ENCODE results near the gene TEKT5. TPM values are rescaled to one million over a fixed set of nuclear protein-coding genes. Genes with fewer than 3 reads are reported as not detected.

The TEKT5 gene
- polyA plus RNA-seq, 3 donors: 0.16 TPM; not detected in 2

DNA sequence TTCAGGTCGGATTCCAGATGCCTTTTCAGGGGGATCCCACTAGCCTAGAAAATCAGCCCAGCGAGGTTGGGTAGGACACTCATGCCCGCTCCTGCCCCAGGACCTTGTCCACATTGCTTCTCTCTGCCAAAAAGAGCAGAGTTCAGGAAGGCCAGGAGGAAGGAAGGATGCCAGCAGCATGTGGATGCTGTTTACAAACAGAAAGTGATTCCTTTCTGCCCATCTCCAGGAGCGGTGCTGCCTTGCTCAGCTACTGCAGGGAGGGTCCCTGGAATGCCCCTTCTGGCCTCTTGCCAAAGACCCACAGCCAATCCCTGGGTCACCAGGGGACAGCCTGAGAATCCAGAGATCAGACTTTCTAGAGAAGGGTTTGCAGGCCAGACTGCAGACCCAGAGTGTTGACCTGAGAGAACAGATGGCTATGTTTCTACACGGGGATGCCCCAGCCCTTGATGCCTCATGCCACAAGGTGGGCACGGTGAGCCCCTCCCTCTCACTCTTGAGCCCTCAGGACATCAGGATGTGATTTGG lies 82.0 kb downstream of the TEKT5 start:
- Mint-ChIP-seq H3K27ac (peak overlapping the region in 3 of 7 donors; percentile 1 to 35 (median 10)), H3K27me3 (ENCODE audit: low read depth in 3 of 3) (peaks cover 2 to 6% (median 3%) of the 10 kb centered on the region in 3 donors), H3K4me1 (peaks cover 14% of the 10 kb centered on the region), H3K36me3 (no peaks in the 10 kb centered on the region), H3K4me3 (no peak overlapping the region), H3K9me3 (no peaks in the 10 kb centered on the region)
- Histone ChIP-seq H3K4me3 (replicated peaks in 1 of 3; ENCODE audit: low read depth in 2 of 3, low read length in 3 of 3) (no peak overlapping the region), H3K27me3 (ENCODE audit: control insufficient read depth in 2 of 2, insufficient read depth in 2 of 2, low read length in 2 of 2) (no peaks in the 10 kb centered on the region), H3K36me3 (replicated peaks in 1 of 2; ENCODE audit: control insufficient read depth in 1 of 2, insufficient read depth in 2 of 2, low read length in 2 of 2) (no peaks in the 10 kb centered on the region), H3K9ac (ENCODE audit: insufficient read depth, low read length, poor library complexity, severe bottlenecking) (no peak overlapping the region), H3K79me2 (ENCODE audit: insufficient read depth, low read length) (no peaks in the 10 kb centered on the region), H2AFZ (ENCODE audit: insufficient read depth, low read depth, low read length, poor library complexity, severe bottlenecking) (no peak overlapping the region), H3K9me3 (replicated peaks in 1 of 2; ENCODE audit: control insufficient read depth in 1 of 2, insufficient read depth in 1 of 2, low read length in 2 of 2) (no peaks in the 10 kb centered on the region), H4K20me1 (ENCODE audit: insufficient read depth, low read length) (no peaks in the 10 kb centered on the region), H3K4me2 (replicated peaks; ENCODE audit: extremely low read depth, low read length, poor library complexity, severe bottlenecking) (no peak overlapping the region), H3K4me1 (ENCODE audit: control insufficient read depth in 1 of 2, insufficient read depth in 2 of 2, low read length in 2 of 2) (peaks cover 16 to 19% of the 10 kb centered on the region in 2 donors), H3K27ac (ENCODE audit: low read depth in 1 of 2, low read length in 2 of 2) (no peak overlapping the region)
- WGBS (ENCODE audit: insufficient coverage): 25% methylated on average over 1 of the region's 6 CpGs
- DNase-seq: no peak
- intact Hi-C loops (cut with micrococcal nuclease): no loop called here
- TF ChIP-seq, protein P1, sequence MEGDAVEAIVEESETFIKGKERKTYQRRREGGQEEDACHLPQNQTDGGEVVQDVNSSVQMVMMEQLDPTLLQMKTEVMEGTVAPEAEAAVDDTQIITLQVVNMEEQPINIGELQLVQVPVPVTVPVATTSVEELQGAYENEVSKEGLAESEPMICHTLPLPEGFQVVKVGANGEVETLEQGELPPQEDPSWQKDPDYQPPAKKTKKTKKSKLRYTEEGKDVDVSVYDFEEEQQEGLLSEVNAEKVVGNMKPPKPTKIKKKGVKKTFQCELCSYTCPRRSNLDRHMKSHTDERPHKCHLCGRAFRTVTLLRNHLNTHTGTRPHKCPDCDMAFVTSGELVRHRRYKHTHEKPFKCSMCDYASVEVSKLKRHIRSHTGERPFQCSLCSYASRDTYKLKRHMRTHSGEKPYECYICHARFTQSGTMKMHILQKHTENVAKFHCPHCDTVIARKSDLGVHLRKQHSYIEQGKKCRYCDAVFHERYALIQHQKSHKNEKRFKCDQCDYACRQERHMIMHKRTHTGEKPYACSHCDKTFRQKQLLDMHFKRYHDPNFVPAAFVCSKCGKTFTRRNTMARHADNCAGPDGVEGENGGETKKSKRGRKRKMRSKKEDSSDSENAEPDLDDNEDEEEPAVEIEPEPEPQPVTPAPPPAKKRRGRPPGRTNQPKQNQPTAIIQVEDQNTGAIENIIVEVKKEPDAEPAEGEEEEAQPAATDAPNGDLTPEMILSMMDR (IDR thresholded peaks at IDR 0.05): no peak

DNA sequence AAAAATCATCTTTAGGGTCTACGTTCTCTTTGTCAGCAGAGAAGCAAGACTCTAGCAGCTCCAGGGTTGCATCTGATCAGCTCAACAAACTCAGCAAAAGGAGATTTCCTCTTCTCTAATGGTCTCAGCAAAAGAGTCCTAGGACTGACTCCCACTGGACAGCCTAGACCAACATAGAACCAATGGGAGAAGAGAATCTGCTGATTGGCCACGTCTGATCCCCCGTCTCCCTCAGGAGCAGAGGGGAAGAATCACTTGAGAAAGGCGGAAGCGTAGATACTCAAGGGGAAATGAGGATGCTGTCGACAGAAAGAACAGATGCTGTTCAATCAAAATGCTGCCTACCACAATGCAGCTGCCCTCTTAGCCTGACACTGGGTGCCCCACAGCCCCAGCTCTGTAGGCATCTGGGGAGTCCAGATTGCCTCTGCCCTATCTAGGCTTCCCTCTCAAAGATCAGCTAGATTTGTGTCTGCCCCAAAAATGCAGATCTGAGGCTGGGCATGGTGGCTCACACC lies 82.8 kb downstream of the TEKT5 start:
- Mint-ChIP-seq H3K9me3 (peaks cover 0 to 2% (median 0%) of the 10 kb centered on the region in 7 donors), H3K27me3 (ENCODE audit: low read depth in 3 of 3) (peaks cover 2 to 4% (median 3%) of the 10 kb centered on the region in 3 donors), H3K4me3 (peak overlapping the region in 1 of 2 donors; percentile 64), H3K4me1 (peaks cover 11% of the 10 kb centered on the region), H3K27ac (no peak overlapping the region), H3K36me3 (no peaks in the 10 kb centered on the region)
- no peak overlapping the region for H3K27ac ChIP-seq (ENCODE audit: low read depth in 1 of 2, low read length in 2 of 2)
- no peaks in the 10 kb centered on the region for H4K20me1 ChIP-seq (ENCODE audit: insufficient read depth, low read length)
- 46% methylated on average over 5 of the region's 6 CpGs for WGBS (ENCODE audit: insufficient coverage)
- intact Hi-C loops (cut with micrococcal nuclease): no loop called here
- no peaks in the 10 kb centered on the region for H3K9me3 ChIP-seq (replicated peaks in 1 of 2; ENCODE audit: control insufficient read depth in 1 of 2, insufficient read depth in 1 of 2, low read length in 2 of 2)
- peaks cover 16 to 19% of the 10 kb centered on the region in 2 donors for H3K4me1 ChIP-seq (ENCODE audit: control insufficient read depth in 1 of 2, insufficient read depth in 2 of 2, low read length in 2 of 2)
- peaks cover 0 to under 1% of the 10 kb centered on the region in 2 donors for H3K27me3 ChIP-seq (ENCODE audit: control insufficient read depth in 2 of 2, insufficient read depth in 2 of 2, low read length in 2 of 2)
- no peak overlapping the region for H2AFZ ChIP-seq (ENCODE audit: insufficient read depth, low read depth, low read length, poor library complexity, severe bottlenecking)
- TF ChIP-seq, protein P1 (IDR thresholded peaks at IDR 0.05): no peak
- no peaks in the 10 kb centered on the region for H3K79me2 ChIP-seq (ENCODE audit: insufficient read depth, low read length)
- no peak overlapping the region for H3K9ac ChIP-seq (ENCODE audit: insufficient read depth, low read length, poor library complexity, severe bottlenecking)
- H3K4me3 ChIP-seq (replicated peaks in 1 of 3; ENCODE audit: low read depth in 2 of 3, low read length in 3 of 3): no peak overlapping the region
- no peak for DNase-seq
- H3K4me2 ChIP-seq (replicated peaks; ENCODE audit: extremely low read depth, low read length, poor library complexity, severe bottlenecking): no peak overlapping the region
- no peaks in the 10 kb centered on the region for H3K36me3 ChIP-seq (replicated peaks in 1 of 2; ENCODE audit: control insufficient read depth in 1 of 2, insufficient read depth in 2 of 2, low read length in 2 of 2)
